ENCODE measurements around the gene NEO1.

DNA sequence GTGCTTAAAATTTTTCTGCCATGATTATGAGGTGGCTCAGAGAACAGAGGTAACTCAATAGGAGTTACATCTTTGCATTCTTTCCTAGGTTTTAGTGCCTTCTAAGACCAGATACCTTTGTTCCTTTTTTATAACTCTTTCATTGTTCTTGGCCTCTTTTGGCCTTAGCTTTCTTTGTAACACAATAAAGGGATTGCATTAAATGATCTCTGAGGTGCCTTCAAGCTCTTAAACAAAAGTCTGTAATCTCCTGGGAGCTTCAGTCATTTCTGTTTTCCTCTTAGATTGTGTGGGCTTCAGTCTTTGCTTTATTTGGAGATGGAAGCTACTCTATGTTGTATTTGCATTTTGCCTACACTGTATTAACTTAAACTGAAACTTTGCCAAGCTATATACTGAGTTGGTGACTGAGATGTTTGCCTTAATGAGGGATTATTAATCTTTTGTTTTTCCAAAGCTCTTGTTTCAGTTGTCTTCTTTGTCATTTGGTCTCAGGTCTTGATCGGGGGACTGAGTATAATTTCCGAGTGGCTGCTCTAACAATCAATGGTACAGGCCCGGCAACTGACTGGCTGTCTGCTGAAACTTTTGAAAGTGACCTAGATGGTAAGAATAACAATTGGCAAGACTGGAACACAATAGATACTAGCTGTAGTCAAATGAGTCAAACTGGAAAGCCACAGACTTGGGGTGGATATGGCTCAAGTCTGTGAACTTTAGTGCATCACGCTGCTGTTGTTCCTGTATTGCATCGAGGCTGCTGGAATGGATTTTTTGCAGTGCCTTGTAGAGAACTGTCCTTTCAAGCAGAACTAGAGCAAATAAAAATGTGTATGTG lies 206.2 kb downstream of the NEO1 start:
- no peak for TF ChIP-seq EZH2 (IDR thresholded peaks at IDR 0.05; ENCODE audit: borderline replicate concordance, low read depth, low read length, severe bottlenecking)
- TF ChIP-seq, protein P1, sequence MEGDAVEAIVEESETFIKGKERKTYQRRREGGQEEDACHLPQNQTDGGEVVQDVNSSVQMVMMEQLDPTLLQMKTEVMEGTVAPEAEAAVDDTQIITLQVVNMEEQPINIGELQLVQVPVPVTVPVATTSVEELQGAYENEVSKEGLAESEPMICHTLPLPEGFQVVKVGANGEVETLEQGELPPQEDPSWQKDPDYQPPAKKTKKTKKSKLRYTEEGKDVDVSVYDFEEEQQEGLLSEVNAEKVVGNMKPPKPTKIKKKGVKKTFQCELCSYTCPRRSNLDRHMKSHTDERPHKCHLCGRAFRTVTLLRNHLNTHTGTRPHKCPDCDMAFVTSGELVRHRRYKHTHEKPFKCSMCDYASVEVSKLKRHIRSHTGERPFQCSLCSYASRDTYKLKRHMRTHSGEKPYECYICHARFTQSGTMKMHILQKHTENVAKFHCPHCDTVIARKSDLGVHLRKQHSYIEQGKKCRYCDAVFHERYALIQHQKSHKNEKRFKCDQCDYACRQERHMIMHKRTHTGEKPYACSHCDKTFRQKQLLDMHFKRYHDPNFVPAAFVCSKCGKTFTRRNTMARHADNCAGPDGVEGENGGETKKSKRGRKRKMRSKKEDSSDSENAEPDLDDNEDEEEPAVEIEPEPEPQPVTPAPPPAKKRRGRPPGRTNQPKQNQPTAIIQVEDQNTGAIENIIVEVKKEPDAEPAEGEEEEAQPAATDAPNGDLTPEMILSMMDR (IDR thresholded peaks at IDR 0.05; ENCODE audit: borderline replicate concordance, extremely low read depth, low read length, poor library complexity, severe bottlenecking): no peak
